H9 (cell line): ENCODE data around the gene TMEM205. TPM values are rescaled to one million over a fixed set of nuclear protein-coding genes. Genes with fewer than 3 reads are reported as not detected.
A peak's percentile ranks its signal among the peaks of the same experiment; 100 is the strongest.

Source experiments
- DNase-seq: peaks from one replicate; pipeline ENCODE4 v3.0.0-alpha.2; 2017
- H2AFZ ChIP-seq: one replicate; pipeline ENCODE4 v1.6.1; 2013; ENCODE audit warnings: mild to moderate bottlenecking, low read length, control low read depth, moderate library complexity
- H2AK5ac ChIP-seq: 2 replicates; pipeline ENCODE4 v1.6.1; 2013; ENCODE audit warnings: low read length, control low read depth, mixed read lengths; ENCODE audit not compliant: insufficient read length
- H2BK120ac ChIP-seq: one replicate; pipeline ENCODE4 v1.6.1; 2013; ENCODE audit warnings: low read depth, mild to moderate bottlenecking, low read length, control low read depth, inconsistent platforms; ENCODE audit not compliant: poor library complexity, severe bottlenecking
- H2BK12ac ChIP-seq: 2 replicates; pipeline ENCODE4 v1.6.1; 2013; ENCODE audit warnings: low read length, control low read depth, mixed read lengths, low read depth; ENCODE audit not compliant: insufficient read length
- H2BK15ac ChIP-seq: 2 replicates; pipeline ENCODE4 v1.6.1; 2013; ENCODE audit warnings: low read depth, low read length, control low read depth
- H2BK20ac ChIP-seq: one replicate; pipeline ENCODE4 v1.6.1; 2013; ENCODE audit warnings: low read depth, mild to moderate bottlenecking, low read length, control low read depth, inconsistent platforms; ENCODE audit not compliant: poor library complexity, severe bottlenecking
- H2BK5ac ChIP-seq: 2 replicates; pipeline ENCODE4 v1.6.1; 2013; ENCODE audit warnings: low read length, control low read depth, mixed read lengths; ENCODE audit not compliant: insufficient read length
- H3K14ac ChIP-seq: 2 replicates; pipeline ENCODE4 v1.6.1; 2013; ENCODE audit warnings: low read length, control low read depth; ENCODE audit not compliant: insufficient read depth
- H3K18ac ChIP-seq: 2 replicates; pipeline ENCODE4 v1.6.1; 2013; ENCODE audit warnings: low read depth, mild to moderate bottlenecking, mixed read lengths, low read length, control low read depth; ENCODE audit not compliant: insufficient read length
- H3K23ac ChIP-seq: 2 replicates; pipeline ENCODE4 v1.6.1; 2013; ENCODE audit warnings: low read length, control low read depth, mixed read lengths, low read depth; ENCODE audit not compliant: insufficient read length
- H3K23me2 ChIP-seq: 2 replicates; pipeline ENCODE4 v1.6.1; 2013; ENCODE audit warnings: low read depth, mild to moderate bottlenecking, mixed read lengths, low read length, control low read depth; ENCODE audit not compliant: insufficient read length, poor library complexity, severe bottlenecking
- H3K27ac ChIP-seq: 2 replicates; pipeline ENCODE4 v1.5.1; 2013; ENCODE audit warnings: low read length, control low read depth, mixed read lengths, low read depth; ENCODE audit not compliant: insufficient read length
- H3K27me3 ChIP-seq: 2 replicates; pipeline ENCODE4 v1.6.1; 2013; ENCODE audit warnings: low read length, control low read depth, inconsistent platforms; ENCODE audit not compliant: insufficient read depth
- H3K4ac ChIP-seq: 2 replicates; pipeline ENCODE4 v1.6.1; 2013; ENCODE audit warnings: low read depth, mild to moderate bottlenecking, control low read depth, inconsistent platforms, low read length, moderate library complexity
- H3K4me1 ChIP-seq: 2 replicates; pipeline ENCODE4 v1.6.1; 2013; ENCODE audit warnings: low read length, control low read depth, inconsistent platforms; ENCODE audit not compliant: insufficient read depth
- H3K4me2 ChIP-seq: 2 replicates; pipeline ENCODE4 v1.6.1; 2013; ENCODE audit warnings: low read length, control low read depth, mixed read lengths; ENCODE audit not compliant: insufficient read length, insufficient read depth
- H3K56ac ChIP-seq: 2 replicates; pipeline ENCODE4 v1.6.1; 2013; ENCODE audit warnings: low read depth, mild to moderate bottlenecking, mixed read lengths, low read length, control low read depth; ENCODE audit not compliant: insufficient read length
- H3K79me1 ChIP-seq: 2 replicates; pipeline ENCODE4 v1.6.1; 2013; ENCODE audit warnings: low read depth, mild to moderate bottlenecking, moderate library complexity, low read length, control low read depth, inconsistent platforms; ENCODE audit not compliant: insufficient read depth, poor library complexity, severe bottlenecking
- H3K79me2 ChIP-seq: 2 replicates; pipeline ENCODE4 v1.6.1; 2013; ENCODE audit warnings: low read length, control low read depth, inconsistent platforms; ENCODE audit not compliant: insufficient read depth
- H3K9ac ChIP-seq: 2 replicates; pipeline ENCODE4 v1.6.1; 2013; ENCODE audit warnings: low read length, control low read depth, mixed read lengths; ENCODE audit not compliant: insufficient read length; ENCODE audit errors: extremely low read depth
- H3K9me3 ChIP-seq: one replicate; pipeline ENCODE4 v1.6.1; 2013; ENCODE audit warnings: low read depth, low read length, inconsistent platforms; ENCODE audit not compliant: control insufficient read depth
- H3T11ph ChIP-seq: one replicate; pipeline ENCODE4 v1.6.1; 2013; ENCODE audit warnings: mild to moderate bottlenecking, low read length, control low read depth, inconsistent platforms
- H4K20me1 ChIP-seq: one replicate; pipeline ENCODE4 v1.6.1; 2013; ENCODE audit not compliant: control insufficient read depth, insufficient read length, insufficient read depth
- H4K5ac ChIP-seq: 2 replicates; pipeline ENCODE4 v1.6.1; 2013; ENCODE audit warnings: low read depth, mild to moderate bottlenecking, mixed read lengths, low read length, control low read depth; ENCODE audit not compliant: insufficient read length
- H4K8ac ChIP-seq: replicated peaks from 2 replicates; pipeline ENCODE4 v1.6.1; 2013; ENCODE audit warnings: low read length, control low read depth, mixed read lengths, low read depth; ENCODE audit not compliant: insufficient read length
- H4K91ac ChIP-seq: 2 replicates; pipeline ENCODE4 v1.6.1; 2013; ENCODE audit warnings: low read depth, mild to moderate bottlenecking, moderate library complexity, mixed read lengths, low read length, control low read depth; ENCODE audit not compliant: insufficient read length
- H3K27ac Mint-ChIP-seq, 3 experiments: 2 replicates in 2 of 3; 3 replicates in 1 of 3; pipeline ENCODE4 v1.8.0; 2020 to 2021; ENCODE audit warnings: mixed read lengths in 3 of 3, mild to moderate bottlenecking in 1 of 3, moderate library complexity in 1 of 3
- H3K27me3 Mint-ChIP-seq: 2 replicates; pipeline ENCODE4 v1.8.0; 2021; ENCODE audit warnings: low read depth, mild to moderate bottlenecking, moderate library complexity, mixed read lengths
- H3K36me3 Mint-ChIP-seq, 3 experiments: 2 replicates in 2 of 3; 3 replicates in 1 of 3; pipeline ENCODE4 v1.8.0; 2020 to 2021; ENCODE audit warnings: low read depth in 3 of 3, mixed read lengths in 3 of 3; ENCODE audit not compliant: insufficient read depth in 1 of 3
- H3K4me1 Mint-ChIP-seq, 2 experiments: 2 replicates each; pipeline ENCODE4 v1.8.0; 2020; ENCODE audit warnings: mixed read lengths in 2 of 2
- H3K4me3 Mint-ChIP-seq, 2 experiments: 2 replicates in 1 of 2; 3 replicates in 1 of 2; pipeline ENCODE4 v1.8.0; 2020 to 2021; ENCODE audit warnings: mild to moderate bottlenecking in 2 of 2, mixed read lengths in 2 of 2, moderate library complexity in 1 of 2
- H3K9me3 Mint-ChIP-seq, 2 experiments: 2 replicates in 1 of 2; 3 replicates in 1 of 2; pipeline ENCODE4 v1.8.0; 2020; ENCODE audit warnings: mild to moderate bottlenecking in 2 of 2, mixed read lengths in 2 of 2, moderate library complexity in 1 of 2
- CTCF ChIP-seq: fragments of 200-600 bp; sonication (generic); conservative IDR thresholded peaks from 3 replicates; pipeline ENCODE4 v1.8.0; 2021; ENCODE audit warnings: antibody characterized with exemption, mild to moderate bottlenecking
- WGBS: extraction: QIAGEN DNeasy Blood & Tissue Kit; methylation state at CpG from one replicate; pipeline ENCODE4 v1.1.7; 2013; ENCODE audit warnings: missing lambda C conversion rate, low lambda C conversion rate, mixed read lengths; ENCODE audit not compliant: insufficient read length; ENCODE audit errors: extremely low coverage; 5-methylcytosine and 5-hydroxymethylcytosine counted together
- total RNA-seq: library from RNA; stranded (reverse); gene quantifications from 2 replicates; pipeline ENCODE4 v1.2.1, GENCODE V29; 2021

TMEM205 gene
- total RNA-seq, 1 experiment from 2014 or later = 69.7 TPM

DNA sequence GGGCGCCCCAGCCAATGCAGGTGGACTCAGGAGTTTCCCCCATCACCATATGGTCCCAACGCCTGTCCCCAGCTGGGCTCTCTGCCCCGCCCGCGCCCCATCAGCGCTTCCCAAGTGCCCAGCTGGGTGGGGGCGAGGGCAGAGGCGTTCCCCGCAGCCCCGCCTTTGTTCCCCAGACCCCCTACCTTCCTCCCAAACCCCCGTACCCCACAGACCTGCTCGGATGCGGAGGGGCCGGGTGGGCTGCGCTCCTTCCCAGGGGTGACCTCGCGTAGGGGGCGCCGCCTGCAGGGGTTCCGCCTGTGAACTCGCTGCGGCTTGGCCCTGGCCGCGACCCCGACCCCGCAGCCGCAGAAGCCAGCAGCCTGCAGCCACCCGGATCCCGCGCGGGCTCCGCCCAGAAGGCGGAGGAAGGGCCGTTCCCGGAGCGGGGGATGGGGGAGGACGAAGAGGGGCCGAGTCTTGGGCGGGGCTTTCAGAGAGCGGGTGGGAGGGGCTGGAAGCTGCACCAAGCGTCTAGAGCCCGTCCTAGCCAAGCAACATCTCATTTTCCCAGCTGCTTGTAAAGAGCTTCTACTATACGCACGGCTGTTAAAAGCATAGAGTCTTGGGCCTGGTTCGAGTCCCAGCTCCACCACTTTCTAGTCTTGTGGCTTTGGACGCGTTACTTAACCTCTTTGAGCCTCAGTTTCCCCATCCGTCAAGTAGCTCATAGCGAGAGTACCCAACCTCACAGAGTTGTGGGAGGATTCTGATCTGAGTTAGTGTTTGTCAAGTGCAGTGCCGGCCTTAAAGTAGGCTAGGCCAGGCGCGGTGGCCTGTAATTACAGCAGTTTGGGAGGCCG is 6.6 kb downstream of the TMEM205 start, which contains the start of gene RAB3D:
Gene RAB3D, minus strand, starts transcription at position 404 of the 845 bp plus-strand sequence. CDS start 2,258 bp downstream, outside the sequence.
- Histone ChIP-seq H3K9me3 (no peaks in the 10 kb centered on the region), H2BK15ac (no peak within 1 kb of the TSS), H3K27me3 (no peaks in the 10 kb centered on the region), H4K20me1 (no peaks in the 10 kb centered on the region), H2AK5ac (no peak within 1 kb of the TSS), H2AFZ (peak within 1 kb of the TSS; percentile 57), H3T11ph (no peak within 1 kb of the TSS), H3K4me2 (peak within 1 kb of the TSS; percentile 45), H2BK20ac (no peak within 1 kb of the TSS), H4K8ac (no peak within 1 kb of the TSS), H3K18ac (peak within 1 kb of the TSS; percentile 72), H2BK12ac (no peak within 1 kb of the TSS), H3K4ac (no peak within 1 kb of the TSS), H4K5ac (no peak within 1 kb of the TSS), H2BK5ac (no peak within 1 kb of the TSS), H3K23ac (no peak within 1 kb of the TSS), H3K56ac (no peak within 1 kb of the TSS), H3K4me1 (no peaks in the 10 kb centered on the region), H3K27ac (no peak within 1 kb of the TSS), H4K91ac (no peak within 1 kb of the TSS), H3K23me2 (peaks cover 8% of the 10 kb centered on the region), H2BK120ac (no peak within 1 kb of the TSS), H3K9ac (no peak within 1 kb of the TSS), H3K79me1 (no peaks in the 10 kb centered on the region), H3K14ac (peak within 1 kb of the TSS; percentile 11; the same call in 1 of the 2 replicates), H3K79me2 (no peaks in the 10 kb centered on the region)
- Mint-ChIP-seq H3K27me3 (peaks cover 3% of the 10 kb centered on the region; the same call in 1 of the 2 replicates), H3K27ac (peak within 1 kb of the TSS in 2 of 3 experiments; percentile 20 to 65; a peak in 1 of 7 replicates), H3K36me3 (peaks cover 11 to 37% (median 31%) of the 10 kb centered on the region in 3 experiments), H3K4me1 (peaks cover 8% of the 10 kb centered on the region in 2 experiments), H3K9me3 (no peaks in the 10 kb centered on the region; a peak in 1 of 5 replicates), H3K4me3 (peak within 1 kb of the TSS; percentile 74 to 89)
- DNase-seq = peak; percentile 96
- no CpG with 5 or more reads among the region's 53 CpGs for WGBS
- TF ChIP-seq CTCF = no peak
